ENCODE measurements around the gene PCBP3.

DNA sequence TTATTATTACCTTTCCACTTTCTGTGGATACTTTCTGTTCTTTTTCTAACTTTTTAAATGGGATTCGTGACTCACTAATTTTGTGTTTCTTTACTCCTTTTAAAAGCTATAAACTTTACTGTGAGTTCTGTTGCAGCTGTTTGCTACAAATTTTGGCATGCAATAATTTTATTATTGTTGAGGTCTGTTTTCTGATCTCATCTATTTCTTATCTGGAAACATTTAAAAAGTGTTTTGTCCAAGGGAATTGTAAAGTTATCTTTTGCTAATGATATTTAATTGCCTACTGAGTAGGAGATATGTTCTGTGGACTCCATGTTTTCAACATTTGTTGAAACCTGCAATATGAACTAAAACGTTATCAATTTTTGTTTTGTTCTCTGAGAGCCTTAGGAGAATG lies 199.9 kb downstream of the PCBP3 start:
- TF ChIP-seq YY1 (IDR thresholded peaks at IDR 0.05; ENCODE audit: insufficient read depth, insufficient read length) (no peak), SUZ12 (IDR thresholded peaks at IDR 0.05; ENCODE audit: extremely low read depth, insufficient read depth, insufficient read length) (no peak), ZNF274 (IDR thresholded peaks at IDR 0.05; ENCODE audit: low read depth, low read length) (no peak)
